Measurements from ENCODE around the gene MIGA1. TPM values are rescaled to one million over a fixed set of nuclear protein-coding genes. Genes with fewer than 3 reads are reported as not detected.
"Not testable (repeated sequence)": the region's sequence is repeated elsewhere in the genome, so short reads cannot be mapped to it uniquely, and the experiment has no call there.

MIGA1 gene
- total RNA-seq, 1 donor from 2014 or later = 8.3 TPM

- DNase-seq (ENCODE audit: low spot score) = no peak
- ATAC-seq = no peak
These were observed 18.5 kb downstream of the MIGA1 start for GRCh38 chr1:77797991-77798390.

GRCh38 chr1:77802026-77802425 lies 22.6 kb downstream of the MIGA1 start:
- DNase-seq (ENCODE audit: low spot score) (no peak), ATAC-seq (no peak)

GRCh38 chr1:77803371-77803770 lies 23.9 kb downstream of the MIGA1 start:
- DNase-seq (ENCODE audit: low spot score) (no peak), ATAC-seq (no peak)

- not testable (repeated sequence) for DNase-seq (ENCODE audit: low spot score); ATAC-seq
These were observed 30.5 kb downstream of the MIGA1 start for GRCh38 chr1:77809787-77810462.

- peak; percentile 58 for ATAC-seq
These were observed 32.1 kb downstream of the MIGA1 start for GRCh38 chr1:77811589-77811988.

GRCh38 chr1:77817368-77818209 lies 38.1 kb downstream of the MIGA1 start:
- DNase-seq (ENCODE audit: low spot score) (no peak), ATAC-seq (no peak)

More at GRCh38 chr1:77811589-77811988, 32.1 kb downstream of the MIGA1 start:
- DNase-seq (ENCODE audit: low spot score) = not testable (repeated sequence)

- DNase-seq (ENCODE audit: low spot score) (no peak), ATAC-seq (no peak)
These were observed 40.7 kb downstream of the MIGA1 start for GRCh38 chr1:77820121-77820520.

GRCh38 chr1:77824079-77824478 lies 44.6 kb downstream of the MIGA1 start:
- DNase-seq (ENCODE audit: low spot score) = no peak
- no peak for ATAC-seq

GRCh38 chr1:77824694-77825093 lies 45.2 kb downstream of the MIGA1 start:
- no peak for DNase-seq (ENCODE audit: low spot score)
- no peak for ATAC-seq

- DNase-seq (ENCODE audit: low spot score) = no peak
- ATAC-seq = peak; percentile 91
These were observed 45.8 kb downstream of the MIGA1 start for GRCh38 chr1:77825131-77825709.

GRCh38 chr1:77826851-77827250 lies 47.4 kb downstream of the MIGA1 start:
- not testable (repeated sequence) for DNase-seq (ENCODE audit: low spot score); ATAC-seq

GRCh38 chr1:77828098-77828497 lies 48.6 kb downstream of the MIGA1 start:
- DNase-seq (ENCODE audit: low spot score) = no peak
- no peak for ATAC-seq

- ATAC-seq (no peak), DNase-seq (ENCODE audit: low spot score) (no peak)
These were observed 50.4 kb downstream of the MIGA1 start for GRCh38 chr1:77829851-77830250.

- DNase-seq (ENCODE audit: low spot score) (no peak), ATAC-seq (no peak)
These were observed 51.5 kb downstream of the MIGA1 start for GRCh38 chr1:77830946-77831345.

- no peak for DNase-seq (ENCODE audit: low spot score)
- no peak for ATAC-seq
These were observed 52.1 kb downstream of the MIGA1 start for GRCh38 chr1:77831566-77831965.

GRCh38 chr1:77831976-77832711 lies 52.7 kb downstream of the MIGA1 start:
- no peak for DNase-seq (ENCODE audit: low spot score)
- ATAC-seq = no peak

- ATAC-seq (peak; percentile 57), DNase-seq (ENCODE audit: low spot score) (no peak)
These were observed 53.5 kb downstream of the MIGA1 start for GRCh38 chr1:77832901-77833300.

- DNase-seq (ENCODE audit: low spot score) = no peak
- ATAC-seq = no peak
These were observed 54.2 kb downstream of the MIGA1 start for GRCh38 chr1:77833521-77834100.

GRCh38 chr1:77834771-77835334 lies 55.4 kb downstream of the MIGA1 start:
- DNase-seq (ENCODE audit: low spot score) = no peak
- peak; percentile 94 for ATAC-seq

- DNase-seq (ENCODE audit: low spot score) (no peak), ATAC-seq (no peak)
These were observed 62.1 kb downstream of the MIGA1 start for GRCh38 chr1:77841574-77841973.

Data from left lobe of liver (tissue), 2 donors.